ENCODE data around the gene CEBPZOS. TPM values are rescaled to one million over a fixed set of nuclear protein-coding genes. Genes with fewer than 3 reads are reported as not detected.
A peak's percentile ranks its signal among the peaks of the same experiment; 100 is the strongest.

Gene CEBPZOS
- polyA plus RNA-seq, 10 donors: 34.0 to 46.3 (median 39.1) TPM

- peak; percentile 92 to 97 (median 95) for DNase-seq
Observed at GRCh38 chr2:37231241-37232130, 35.2 kb downstream of the CEBPZOS start, which contains the start of the genes CEBPZ and NDUFAF7. TSS of gene CEBPZ (minus strand) at chr2:37231596. CDS start at chr2:37231567, 29 bp downstream. TSS of gene NDUFAF7 (plus strand) at chr2:37231658. CDS start at chr2:37231706, 48 bp downstream.

GRCh38 chr2:37232131-37232933, 36.0 kb downstream of the CEBPZOS start:
- peak in 1 of 3 donors; percentile 16 for DNase-seq

- no peak for DNase-seq
Observed at GRCh38 chr2:37243435-37243834, 47.1 kb downstream of the CEBPZOS start.

GRCh38 chr2:37244017-37244416, 47.7 kb downstream of the CEBPZOS start:
- no peak for DNase-seq

GRCh38 chr2:37244755-37245154, 48.5 kb downstream of the CEBPZOS start:
- no peak for DNase-seq

- DNase-seq: no peak
Observed at GRCh38 chr2:37246205-37246604, 49.9 kb downstream of the CEBPZOS start.

- DNase-seq: no peak
Observed at GRCh38 chr2:37250869-37251740, 54.8 kb downstream of the CEBPZOS start.

Other genes with a start within 250 kb of the CEBPZOS start
- gene STRN, start 230.0 kb upstream of the CEBPZOS start, polyA plus RNA-seq (ENCODE audit: insufficient read length in 10 of 10): 10 to 100 TPM; 15.9 to 30.2 (median 20.2) TPM
- gene HEATR5B, start 112.1 kb upstream of the CEBPZOS start, polyA plus RNA-seq (ENCODE audit: insufficient read length in 10 of 10): 10 to 100 TPM; 10.2 to 19.2 (median 13.3) TPM
- 10 to 100 TPM in 2 of 10 donors, 1 to 10 TPM in 8; 6.3 to 10.4 (median 8.1) TPM for gene GPATCH11, start 112.0 kb upstream of the CEBPZOS start, polyA plus RNA-seq (ENCODE audit: insufficient read length in 10 of 10)
- 10 to 100 TPM; 15.4 to 26.5 (median 23.4) TPM for gene EIF2AK2, start 39.5 kb upstream of the CEBPZOS start, polyA plus RNA-seq (ENCODE audit: insufficient read length in 10 of 10)
- not detected for gene SULT6B1, start 7.8 kb upstream of the CEBPZOS start, polyA plus RNA-seq (ENCODE audit: insufficient read length in 10 of 10)
- 10 to 100 TPM; 36.2 to 52.0 (median 42.7) TPM for gene CEBPZ, start 35.1 kb downstream of the CEBPZOS start, polyA plus RNA-seq (ENCODE audit: insufficient read length in 10 of 10)
- gene NDUFAF7, start 35.2 kb downstream of the CEBPZOS start, polyA plus RNA-seq (ENCODE audit: insufficient read length in 10 of 10): 10 to 100 TPM; 11.3 to 24.1 (median 15.2) TPM
- gene PRKD3, start 128.3 kb downstream of the CEBPZOS start, polyA plus RNA-seq (ENCODE audit: insufficient read length in 10 of 10): 10 to 100 TPM; 23.8 to 40.7 (median 34.2) TPM
- gene QPCT, start 148.1 kb downstream of the CEBPZOS start, polyA plus RNA-seq (ENCODE audit: insufficient read length in 10 of 10): 10 to 100 TPM in 4 of 10 donors, 1 to 10 TPM in 6; 5.9 to 21.5 (median 9.3) TPM